ENCODE data around the gene SHISA9.

Gene SHISA9

GRCh38 chr16:12927591-12927990 lies 26.2 kb downstream of the SHISA9 start:
- Histone ChIP-seq H3K79me2 (ENCODE audit: control insufficient read depth, low read length) (no peaks in the 10 kb centered on the region), H3K4me1 (ENCODE audit: control insufficient read depth, low read length) (no peaks in the 10 kb centered on the region), H3K4me2 (ENCODE audit: low read length) (no peak overlapping the region), H3K36me3 (ENCODE audit: control insufficient read depth, low read length) (no peaks in the 10 kb centered on the region), H3K4me3 (ENCODE audit: low read length) (no peak overlapping the region), H3F3A (ENCODE audit: control insufficient read depth, insufficient read depth) (no peaks in the 10 kb centered on the region), H4K20me1 (ENCODE audit: control insufficient read depth, insufficient read depth, low read depth, low read length) (no peaks in the 10 kb centered on the region), H3K9me2 (replicated peaks; ENCODE audit: control insufficient read depth, low read length) (no peaks in the 10 kb centered on the region), H3K9me3 (ENCODE audit: control insufficient read depth, insufficient read depth, low read length) (no peaks in the 10 kb centered on the region; the same call in 1 of the 2 replicates), H3K27ac (ENCODE audit: low read depth, low read length) (no peak overlapping the region), H3K27me3 (ENCODE audit: control insufficient read depth, low read length) (0 out of 2 replicates have a peak, but pooled peaks cover 2% of the 10 kb centered on the region)
- no peak for TF ChIP-seq EZH2phosphoT487 (IDR thresholded peaks at IDR 0.05; ENCODE audit: borderline replicate concordance, low read length)
- TF ChIP-seq, protein P1, sequence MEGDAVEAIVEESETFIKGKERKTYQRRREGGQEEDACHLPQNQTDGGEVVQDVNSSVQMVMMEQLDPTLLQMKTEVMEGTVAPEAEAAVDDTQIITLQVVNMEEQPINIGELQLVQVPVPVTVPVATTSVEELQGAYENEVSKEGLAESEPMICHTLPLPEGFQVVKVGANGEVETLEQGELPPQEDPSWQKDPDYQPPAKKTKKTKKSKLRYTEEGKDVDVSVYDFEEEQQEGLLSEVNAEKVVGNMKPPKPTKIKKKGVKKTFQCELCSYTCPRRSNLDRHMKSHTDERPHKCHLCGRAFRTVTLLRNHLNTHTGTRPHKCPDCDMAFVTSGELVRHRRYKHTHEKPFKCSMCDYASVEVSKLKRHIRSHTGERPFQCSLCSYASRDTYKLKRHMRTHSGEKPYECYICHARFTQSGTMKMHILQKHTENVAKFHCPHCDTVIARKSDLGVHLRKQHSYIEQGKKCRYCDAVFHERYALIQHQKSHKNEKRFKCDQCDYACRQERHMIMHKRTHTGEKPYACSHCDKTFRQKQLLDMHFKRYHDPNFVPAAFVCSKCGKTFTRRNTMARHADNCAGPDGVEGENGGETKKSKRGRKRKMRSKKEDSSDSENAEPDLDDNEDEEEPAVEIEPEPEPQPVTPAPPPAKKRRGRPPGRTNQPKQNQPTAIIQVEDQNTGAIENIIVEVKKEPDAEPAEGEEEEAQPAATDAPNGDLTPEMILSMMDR (IDR thresholded peaks at IDR 0.05; ENCODE audit: low read depth, low read length, poor library complexity, severe bottlenecking), result no peak

DNA sequence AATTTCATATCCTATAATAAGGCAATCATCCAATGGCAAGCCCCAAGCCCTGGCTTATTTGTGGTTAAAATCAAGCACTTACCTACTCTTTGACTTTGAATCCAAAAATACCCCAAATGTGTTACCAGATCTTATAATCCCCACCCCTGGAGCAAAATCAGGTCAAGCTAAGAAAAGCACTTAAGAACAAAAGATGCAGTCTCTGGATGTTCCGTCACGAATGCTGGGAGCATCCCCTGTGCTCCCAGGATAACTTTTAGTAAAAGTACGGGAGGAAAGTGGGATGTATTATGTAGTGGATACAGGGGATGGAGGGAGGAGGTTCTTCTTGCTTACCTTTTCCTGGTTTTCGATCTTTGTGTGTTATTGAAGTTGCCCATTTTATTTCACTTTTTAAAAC lies 29.5 kb downstream of the SHISA9 start:
- Histone ChIP-seq H3K4me3 (ENCODE audit: low read length) (no peak overlapping the region), H4K20me1 (ENCODE audit: control insufficient read depth, insufficient read depth, low read depth, low read length) (no peaks in the 10 kb centered on the region), H3F3A (ENCODE audit: control insufficient read depth, insufficient read depth) (no peaks in the 10 kb centered on the region), H3K36me3 (ENCODE audit: control insufficient read depth, low read length) (no peaks in the 10 kb centered on the region), H3K9me2 (replicated peaks; ENCODE audit: control insufficient read depth, low read length) (no peaks in the 10 kb centered on the region), H3K4me2 (ENCODE audit: low read length) (no peak overlapping the region), H3K27me3 (ENCODE audit: control insufficient read depth, low read length) (no peaks in the 10 kb centered on the region), H3K79me2 (ENCODE audit: control insufficient read depth, low read length) (no peaks in the 10 kb centered on the region), H3K9me3 (ENCODE audit: control insufficient read depth, insufficient read depth, low read length) (no peaks in the 10 kb centered on the region; the same call in 1 of the 2 replicates), H3K27ac (ENCODE audit: low read depth, low read length) (no peak overlapping the region), H3K4me1 (ENCODE audit: control insufficient read depth, low read length) (no peaks in the 10 kb centered on the region)
- no peak for TF ChIP-seq EZH2phosphoT487 (IDR thresholded peaks at IDR 0.05; ENCODE audit: borderline replicate concordance, low read length)
- TF ChIP-seq, protein P1 (IDR thresholded peaks at IDR 0.05; ENCODE audit: low read depth, low read length, poor library complexity, severe bottlenecking), result no peak

- no peaks in the 10 kb centered on the region for H3K4me1 ChIP-seq (ENCODE audit: control insufficient read depth, low read length)
- H3K79me2 ChIP-seq (ENCODE audit: control insufficient read depth, low read length), result no peaks in the 10 kb centered on the region
- H3K4me3 ChIP-seq (ENCODE audit: low read length), result no peak overlapping the region
- no peak for TF ChIP-seq EZH2phosphoT487 (IDR thresholded peaks at IDR 0.05; ENCODE audit: borderline replicate concordance, low read length)
- TF ChIP-seq, protein P1 (IDR thresholded peaks at IDR 0.05; ENCODE audit: low read depth, low read length, poor library complexity, severe bottlenecking), result no peak
- H4K20me1 ChIP-seq (ENCODE audit: control insufficient read depth, insufficient read depth, low read depth, low read length), result no peaks in the 10 kb centered on the region
- no peaks in the 10 kb centered on the region for H3F3A ChIP-seq (ENCODE audit: control insufficient read depth, insufficient read depth)
- no peak overlapping the region for H3K4me2 ChIP-seq (ENCODE audit: low read length)
- H3K27me3 ChIP-seq (ENCODE audit: control insufficient read depth, low read length), result no peaks in the 10 kb centered on the region
- H3K36me3 ChIP-seq (ENCODE audit: control insufficient read depth, low read length), result no peaks in the 10 kb centered on the region
- H3K27ac ChIP-seq (ENCODE audit: low read depth, low read length), result no peak overlapping the region
- H3K9me2 ChIP-seq (replicated peaks; ENCODE audit: control insufficient read depth, low read length), result no peaks in the 10 kb centered on the region
- no peaks in the 10 kb centered on the region for H3K9me3 ChIP-seq (ENCODE audit: control insufficient read depth, insufficient read depth, low read length)
Observed at GRCh38 chr16:12936391-12936790, 35.0 kb downstream of the SHISA9 start.
